Common myeloid progenitor, CD34-positive (primary cell): ENCODE measurements around the gene C11orf98.

Experiments
- CTCF ChIA-PET: fragments of 350-600 bp; sonication (Branson Sonifier 250); formaldehyde crosslinking; loops from one replicate; lab custom pipeline; 2021; ENCODE audit warnings: antibody characterized with exemption; lab: Charles Lee
- POLR2A ChIA-PET: fragments of 350-600 bp; sonication (Branson Sonifier 250); formaldehyde crosslinking; loops from one replicate; lab custom pipeline; 2021; ENCODE audit warnings: antibody characterized with exemption; lab: Charles Lee
- DNase-seq, 3 donors: peaks; one replicate each; pipeline versions ENCODE4 v3.0.0 to v3.0.0-alpha.2; 2013
- H3K27ac ChIP-seq, 2 experiments: 1 replicate in 1 of 2; 2 replicates in 1 of 2; pipeline ENCODE4 v1.7.0; 2013; ENCODE audit warnings: inconsistent platforms in 2 of 2, low read length in 2 of 2, mild to moderate bottlenecking in 2 of 2, low read depth in 1 of 2, moderate library complexity in 1 of 2; ENCODE audit not compliant: severe bottlenecking in 2 of 2, insufficient read depth in 1 of 2, poor library complexity in 1 of 2
- H3K27me3 ChIP-seq, 5 experiments: replicated peaks in 2 of 5; 1 replicate in 3 of 5; 2 replicates in 2 of 5; pipeline versions ENCODE4 v1.6.1 to v1.7.0; 2013; ENCODE audit warnings: low read length in 4 of 5, mild to moderate bottlenecking in 2 of 5, moderate library complexity in 2 of 5, inconsistent platforms in 1 of 5; ENCODE audit not compliant: insufficient read depth in 5 of 5, control insufficient read depth in 4 of 5
- H3K36me3 ChIP-seq, 4 experiments: 1 replicate in 2 of 4; 2 replicates in 2 of 4; pipeline versions ENCODE4 v1.6.1 to v1.7.0; 2013; ENCODE audit warnings: low read length in 3 of 4, control low read depth in 1 of 4, mild to moderate bottlenecking in 1 of 4; ENCODE audit not compliant: control insufficient read depth in 4 of 4, insufficient read depth in 4 of 4
- H3K4me1 ChIP-seq, 4 experiments: 1 replicate in 3 of 4; 2 replicates in 1 of 4; pipeline versions ENCODE4 v1.6.1 to v1.7.1; 2013; ENCODE audit warnings: low read length in 3 of 4, mild to moderate bottlenecking in 3 of 4, control low read depth in 1 of 4, inconsistent platforms in 1 of 4, moderate library complexity in 1 of 4; ENCODE audit not compliant: control insufficient read depth in 4 of 4, insufficient read depth in 4 of 4; ENCODE audit errors: control extremely low read depth in 1 of 4
- H3K4me3 ChIP-seq, 7 experiments: 1 replicate in 4 of 7; 2 replicates in 3 of 7; pipeline versions ENCODE4 v1.5.1 to v1.7.0; 2013; ENCODE audit warnings: mild to moderate bottlenecking in 7 of 7, low read length in 6 of 7, moderate library complexity in 6 of 7, inconsistent platforms in 2 of 7, low read depth in 2 of 7, control low read depth in 1 of 7; ENCODE audit not compliant: insufficient read depth in 4 of 7, control insufficient read depth in 1 of 7; ENCODE audit errors: extremely low read depth in 1 of 7
- H3K9me3 ChIP-seq, 5 experiments: 1 replicate in 4 of 5; 2 replicates in 1 of 5; pipeline versions ENCODE4 v1.6.1 to v1.7.1; 2013; ENCODE audit warnings: low read length in 4 of 5, mild to moderate bottlenecking in 2 of 5, inconsistent platforms in 1 of 5, low read depth in 1 of 5, moderate library complexity in 1 of 5; ENCODE audit not compliant: control insufficient read depth in 4 of 5, insufficient read depth in 2 of 5; ENCODE audit errors: control extremely low read depth in 1 of 5
- WGBS: methylation state at CpG from one replicate; pipeline ENCODE4 v1.1.5; 2013; ENCODE audit not compliant: insufficient coverage; 5-methylcytosine and 5-hydroxymethylcytosine counted together

C11orf98 gene

GRCh38 chr11:62645671-62645945, 19.4 kb downstream of the C11orf98 start:
- peak in 1 of 3 donors; percentile 16 for DNase-seq
- WGBS: 20% methylated on average over 11 of the region's 11 CpGs
- H3K4me3 ChIP-seq: peak overlapping the region; percentile 81 to 100 (median 92)
- no peaks in the 10 kb centered on the region for H3K27me3 ChIP-seq
- no peaks in the 10 kb centered on the region for H3K9me3 ChIP-seq
- H3K4me1 ChIP-seq: peaks cover 0 to 26% (median 24%) of the 10 kb centered on the region in 4 experiments
- H3K27ac ChIP-seq: peak overlapping the region; percentile 93 to 97
- CTCF ChIA-PET: interaction anchor here (1.0 to 6.0 kb wide), 6 partner anchors 10 to 106 kb away, joined by 3 to 33 read pairs (median 12); partner anchors contain the start of genes B3GAT3, C11orf98, CSKMT and LBHD1
- POLR2A ChIA-PET: interaction anchor here (0.5 to 3.0 kb wide), 6 partner anchors 7 to 1625 kb away, joined by 3 to 23 read pairs (median 5); partner anchors contain the start of genes C11orf98, CSKMT, TUT1 and UQCC3
- peaks cover 13 to 51% (median 26%) of the 10 kb centered on the region in 4 experiments for H3K36me3 ChIP-seq

GRCh38 chr11:62644220-62644619, 20.8 kb downstream of the C11orf98 start:
- peaks cover 12 to 49% (median 20%) of the 10 kb centered on the region in 4 experiments for H3K36me3 ChIP-seq
- no peaks in the 10 kb centered on the region for H3K27me3 ChIP-seq
- WGBS: 100% methylated on average over 5 of the region's 8 CpGs
- ChIA-PET CTCF (interaction anchor here (0.5 to 6.0 kb wide), 6 partner anchors 16 to 52 kb away, joined by 3 to 33 read pairs (median 8); partner anchors contain the start of genes C11orf98, CSKMT, LBHD1 and TUT1), POLR2A (interaction anchor here (1.2 kb wide), 1 partner anchor 21 kb away, joined by 3 read pairs; no protein-coding TSS in a partner anchor)
- H3K4me3 ChIP-seq: no peak overlapping the region
- H3K27ac ChIP-seq: no peak overlapping the region
- DNase-seq: no peak
- H3K9me3 ChIP-seq: no peaks in the 10 kb centered on the region
- peaks cover 0 to 33% (median 30%) of the 10 kb centered on the region in 4 experiments for H3K4me1 ChIP-seq

- H3K36me3 ChIP-seq: peaks cover 36 to 84% (median 58%) of the 10 kb centered on the region in 4 experiments
- no peaks in the 10 kb centered on the region for H3K9me3 ChIP-seq
- peaks cover 3 to 24% (median 11%) of the 10 kb centered on the region in 4 experiments for H3K4me1 ChIP-seq
- H3K4me3 ChIP-seq: no peak overlapping the region
- H3K27ac ChIP-seq: no peak overlapping the region
- WGBS: 100% methylated on average over 6 of the region's 6 CpGs
- CTCF ChIA-PET: interaction anchor here (1.0 to 1.5 kb wide), 3 partner anchors 15 to 44 kb away, joined by 3 to 4 read pairs (median 4); partner anchors contain the start of gene ROM1
- no peaks in the 10 kb centered on the region for H3K27me3 ChIP-seq
- POLR2A ChIA-PET: no interaction called here
- DNase-seq: no peak
Observed at GRCh38 chr11:62632492-62632891, 32.5 kb downstream of the C11orf98 start.

- CTCF ChIA-PET: interaction anchor here (1.1 to 3.2 kb wide), 6 partner anchors 8 to 35 kb away, joined by 3 to 12 read pairs (median 4); partner anchors contain the start of genes GANAB and TUT1
- Histone ChIP-seq H3K27me3 (no peaks in the 10 kb centered on the region), H3K9me3 (no peaks in the 10 kb centered on the region), H3K27ac (no peak overlapping the region), H3K4me3 (no peak overlapping the region), H3K4me1 (peaks cover 0 to 14% (median 11%) of the 10 kb centered on the region in 4 experiments), H3K36me3 (peaks cover 32 to 78% (median 59%) of the 10 kb centered on the region in 4 experiments)
- 94% methylated on average over 2 of the region's 3 CpGs for WGBS
- peak in 2 of 3 donors; percentile 58 to 62 for DNase-seq
- POLR2A ChIA-PET: no interaction called here
Observed at GRCh38 chr11:62627713-62628112, 37.3 kb downstream of the C11orf98 start.

- WGBS: 96% methylated on average over 4 of the region's 7 CpGs
- CTCF ChIA-PET: interaction anchor here (0.6 to 4.6 kb wide), 6 partner anchors 12 to 133 kb away, joined by 3 to 18 read pairs (median 4); partner anchors contain the start of genes LBHD1 and UQCC3
- Histone ChIP-seq H3K9me3 (no peaks in the 10 kb centered on the region), H3K27ac (peak overlapping the region; percentile 72 to 83), H3K27me3 (no peaks in the 10 kb centered on the region), H3K36me3 (peaks cover 9 to 30% (median 25%) of the 10 kb centered on the region in 4 experiments), H3K4me3 (peak overlapping the region in 2 of 7 experiments; percentile 74 to 85), H3K4me1 (peaks cover 8 to 35% (median 30%) of the 10 kb centered on the region in 4 experiments)
- peak in 1 of 3 donors; percentile 28 for DNase-seq
- POLR2A ChIA-PET: interaction anchor here (1.5 to 2.4 kb wide), 3 partner anchors 18 to 43 kb away, joined by 5 to 17 read pairs (median 5); partner anchors contain the start of genes C11orf98 and CSKMT
Observed at GRCh38 chr11:62622476-62623089, 42.4 kb downstream of the C11orf98 start.

GRCh38 chr11:62621567-62622470, 43.2 kb downstream of the C11orf98 start, which contains the start of gene B3GAT3:
TSS of gene B3GAT3 (minus strand) at chr11:62621986. CDS start at chr11:62621947, 39 bp downstream.
- DNase-seq: peak; percentile 94 to 97 (median 97)
- Histone ChIP-seq H3K9me3 (no peaks in the 10 kb centered on the region), H3K4me1 (peaks cover 8 to 35% (median 30%) of the 10 kb centered on the region in 4 experiments), H3K27me3 (no peaks in the 10 kb centered on the region), H3K36me3 (peaks cover 8 to 30% (median 25%) of the 10 kb centered on the region in 4 experiments), H3K4me3 (peak within 1 kb of the TSS; percentile 50 to 96 (median 78)), H3K27ac (peak within 1 kb of the TSS; percentile 72 to 83)
- ChIA-PET CTCF (interaction anchor here (0.7 to 4.6 kb wide), 8 partner anchors 11 to 50 kb away, joined by 3 to 18 read pairs (median 4); partner anchors contain the start of genes LBHD1 and UQCC3), POLR2A (interaction anchor here (0.5 to 2.4 kb wide), 7 partner anchors 10 to 362 kb away, joined by 3 to 17 read pairs (median 4); partner anchors contain the start of genes C11orf98, CSKMT, GANAB and TUT1)
- under 1% methylated on average over 56 of the region's 77 CpGs for WGBS
